ENCODE data around the gene USP49.
A peak's percentile ranks its signal among the peaks of the same experiment; 100 is the strongest.

The USP49 gene

GRCh38 chr6:41787219-41787917 is 107.8 kb downstream of the USP49 start, which contains the start of gene TOMM6 (continued):
- TF ChIP-seq ZNF529 (tag by site-specific recombination; IDR thresholded peaks at IDR 0.05; ENCODE audit: insufficient replicate concordance) = no peak
- peak; percentile 91 for TF ChIP-seq ZNF639 (tag by site-specific recombination; IDR thresholded peaks at IDR 0.05)
- TF ChIP-seq ZNF121 (tag by site-specific recombination; IDR thresholded peaks at IDR 0.05) = no peak
- TF ChIP-seq KLF16 (tag by site-specific recombination; IDR thresholded peaks at IDR 0.05) = peak; percentile 72; the same call in 1 of the 2 replicates
- peak; percentile 67 for TF ChIP-seq MZF1 (tag by site-specific recombination; IDR thresholded peaks at IDR 0.05; ENCODE audit: borderline replicate concordance)
- TF ChIP-seq ZNF2 (tag by site-specific recombination; IDR thresholded peaks at IDR 0.05) = peak; percentile 69; the same call in 1 of the 2 replicates
- TF ChIP-seq ZNF76 (tag by site-specific recombination; IDR thresholded peaks at IDR 0.05; ENCODE audit: borderline replicate concordance, low read depth) = peak; percentile 82
- no peak for TF ChIP-seq TCF7L2 (IDR thresholded peaks at IDR 0.05; ENCODE audit: borderline replicate concordance, low read depth, low read length)
- TF ChIP-seq SP3 (tag by site-specific recombination; IDR thresholded peaks at IDR 0.05) = peak; percentile 85
- TF ChIP-seq ZBTB21 (tag by site-specific recombination; IDR thresholded peaks at IDR 0.05) = peak; percentile 82
- TF ChIP-seq ZNF658 (tag by site-specific recombination; IDR thresholded peaks at IDR 0.05) = no peak
- no peak for TF ChIP-seq ZNF610 (tag by site-specific recombination; IDR thresholded peaks at IDR 0.05; ENCODE audit: borderline replicate concordance)
- no peak for TF ChIP-seq ZNF830 (tag by site-specific recombination; IDR thresholded peaks at IDR 0.05; ENCODE audit: low read depth)
- TF ChIP-seq ZNF184 (tag by site-specific recombination; IDR thresholded peaks at IDR 0.05) = 0 out of 2 replicates have a peak, but pooled peaks have one; percentile 8
- TF ChIP-seq ZNF362 (tag by site-specific recombination; IDR thresholded peaks at IDR 0.05) = no peak; the same call in 1 of the 2 replicates
- 0 out of 2 replicates have a peak, but pooled peaks have one; percentile 42 for TF ChIP-seq BCL11A (tag by site-specific recombination; IDR thresholded peaks at IDR 0.05; ENCODE audit: low read depth)
- no peak for TF ChIP-seq HIC1 (tag by site-specific recombination; IDR thresholded peaks at IDR 0.05)
- peak; percentile 45 for TF ChIP-seq ZNF398 (tag by site-specific recombination; IDR thresholded peaks at IDR 0.05)
- TF ChIP-seq ZSCAN5A (tag by site-specific recombination; IDR thresholded peaks at IDR 0.05) = no peak
- TF ChIP-seq ZNF280D (tag by site-specific recombination; IDR thresholded peaks at IDR 0.05) = 0 out of 2 replicates have a peak, but pooled peaks have one; percentile 27
- no peak for TF ChIP-seq ZNF426 (tag by site-specific recombination; IDR thresholded peaks at IDR 0.05)
- TF ChIP-seq ZNF473 (tag by site-specific recombination; IDR thresholded peaks at IDR 0.05) = no peak
- TF ChIP-seq FEZF1 (tag by site-specific recombination; IDR thresholded peaks at IDR 0.05) = no peak
- no peak for TF ChIP-seq ZNF239 (tag by site-specific recombination; IDR thresholded peaks at IDR 0.05)
- peak; percentile 87 for TF ChIP-seq ZNF341 (tag by site-specific recombination; IDR thresholded peaks at IDR 0.05; ENCODE audit: low read depth)
- TF ChIP-seq ZNF510 (tag by site-specific recombination; IDR thresholded peaks at IDR 0.05; ENCODE audit: insufficient replicate concordance) = no peak
- TF ChIP-seq ZNF324 (tag by site-specific recombination; IDR thresholded peaks at IDR 0.05) = peak; percentile 84
- TF ChIP-seq ZNF785 (tag by site-specific recombination; IDR thresholded peaks at IDR 0.05) = no peak
- no peak for TF ChIP-seq ZNF19 (tag by site-specific recombination; IDR thresholded peaks at IDR 0.05; ENCODE audit: low read depth)

Data from HEK293 (cell line).